GM19395 (cell line): ENCODE measurements around the gene LBX2.

Source experiments
- ATAC-seq: cut with Tn5 transposase; IDR thresholded peaks from one replicate; pipeline ENCODE4 v1.9.1; 2021; ENCODE audit warnings: mild to moderate bottlenecking, moderate library complexity; ENCODE audit not compliant: unreplicated experiment

The LBX2 gene

GRCh38 chr2:74458132-74458937 is 41.1 kb downstream of the LBX2 start, which contains the start of gene WBP1:
TSS of gene WBP1 (plus strand) at chr2:74458438. CDS start at chr2:74458603, 165 bp downstream.
- peak; percentile 84 for ATAC-seq

GRCh38 chr2:74457549-74458131 is 41.8 kb downstream of the LBX2 start:
- ATAC-seq, result peak; percentile 42

GRCh38 chr2:74457129-74457548 is 42.3 kb downstream of the LBX2 start:
- no peak for ATAC-seq

GRCh38 chr2:74454654-74455511 is 44.5 kb downstream of the LBX2 start, which contains the start of gene INO80B:
TSS of gene INO80B (plus strand) at chr2:74455087. CDS start at chr2:74455117, 30 bp downstream.
- ATAC-seq, result peak; percentile 42

GRCh38 chr2:74450570-74451190 is 48.7 kb downstream of the LBX2 start:
- no peak for ATAC-seq

- ATAC-seq, result no peak
These were observed 50.6 kb downstream of the LBX2 start for GRCh38 chr2:74448771-74449170.
